A673 (cell line): ENCODE results near the gene NAPA. TPM values are rescaled to one million over a fixed set of nuclear protein-coding genes. Genes with fewer than 3 reads are reported as not detected.

Experiments
- BruUV-seq: library from RNA; stranded (reverse); fragments of 400-500 nt; replicated peaks from 2 replicates; lab custom pipeline; 2021; lab: Mats Ljungman, UMichigan
- CTCF ChIA-PET: fragments of 300-600 bp; sonication (Branson Sonifier 250); formaldehyde crosslinking; loops from one replicate; lab custom pipeline; 2022; ENCODE audit warnings: antibody characterized with exemption; lab: Charles Lee
- POLR2A ChIA-PET: fragments of 300-600 bp; sonication (Branson Sonifier 250); formaldehyde crosslinking; loops from one replicate; lab custom pipeline; 2022; ENCODE audit warnings: antibody characterized with exemption; ENCODE audit not compliant: low non-redundant PET; lab: Charles Lee
- DNase-seq: peaks from one replicate; pipeline ENCODE4 v3.0.0-alpha.2; 2015; ENCODE audit warnings: low spot score
- H3K27ac ChIP-seq: fragments of 200-600 bp; sonication (generic); 2 replicates; pipeline ENCODE4 v1.5.1; 2016; ENCODE audit warnings: mixed run types, low read depth, mild to moderate bottlenecking, mixed read lengths, antibody characterized with exemption, low read length; ENCODE audit not compliant: poor library complexity, severe bottlenecking
- H3K27me3 ChIP-seq: fragments of 200-600 bp; sonication (generic); replicated peaks from 2 replicates; pipeline ENCODE4 v1.6.1; 2017; ENCODE audit warnings: mixed run types, low read depth, mild to moderate bottlenecking, mixed read lengths, antibody characterized with exemption, low read length; ENCODE audit not compliant: insufficient read depth, poor library complexity
- H3K36me3 ChIP-seq: fragments of 200-600 bp; sonication (generic); 2 replicates; pipeline ENCODE4 v1.6.1; 2016; ENCODE audit warnings: mixed run types, mild to moderate bottlenecking, mixed read lengths, antibody characterized with exemption, low read length; ENCODE audit not compliant: insufficient read depth, poor library complexity, severe bottlenecking
- H3K4me1 ChIP-seq: fragments of 200-600 bp; sonication (generic); 2 replicates; pipeline ENCODE4 v1.6.1; 2017; ENCODE audit warnings: mixed run types, mild to moderate bottlenecking, mixed read lengths, antibody characterized with exemption, low read length; ENCODE audit not compliant: insufficient read depth, poor library complexity, severe bottlenecking
- H3K4me3 ChIP-seq: fragments of 200-600 bp; sonication (generic); 2 replicates; pipeline ENCODE4 v1.5.1; 2016; ENCODE audit warnings: low read depth, mixed run types, mild to moderate bottlenecking, mixed read lengths, low read length; ENCODE audit not compliant: poor library complexity, severe bottlenecking
- H3K9me3 ChIP-seq: fragments of 200-600 bp; sonication (generic); 2 replicates; pipeline ENCODE4 v1.6.1; 2016; ENCODE audit warnings: mixed run types, low read depth, mild to moderate bottlenecking, mixed read lengths, antibody characterized with exemption, low read length; ENCODE audit not compliant: poor library complexity, severe bottlenecking
- CTCF ChIP-seq: fragments of 300-800, 200-600 bp; sonication (generic); conservative IDR thresholded peaks from 2 replicates; pipeline ENCODE4 v1.5.1; 2017; ENCODE audit warnings: low read depth, mild to moderate bottlenecking, antibody characterized with exemption, low read length, moderate library complexity, mixed read lengths
- EZH2 ChIP-seq: fragments of 200-600 bp; sonication (generic); IDR thresholded peaks from 2 replicates; pipeline ENCODE4 v1.6.1; 2017; ENCODE audit warnings: borderline replicate concordance, low read depth, mild to moderate bottlenecking, mixed read lengths, antibody characterized with exemption, low read length; ENCODE audit not compliant: poor library complexity, severe bottlenecking
- intact Hi-C: fragments of 100-400 bp; cut with micrococcal nuclease; formaldehyde crosslinking; loops from one replicate; pipeline ENCODE4 v1.10.0; 2022; ENCODE audit not compliant: unreplicated experiment
- total RNA-seq: library from RNA; stranded (reverse); gene quantifications from 2 replicates; pipeline ENCODE4 v1.2.3, GENCODE V29; 2021

NAPA gene
- total RNA-seq, 1 experiment from 2014 or later = 90.9 TPM

GRCh38 chr19:47537493-47537892 lies 22.6 kb upstream of the NAPA start:
- no peak for TF ChIP-seq EZH2
- TF ChIP-seq CTCF = no peak
- Histone ChIP-seq H3K27me3 (no peaks in the 10 kb centered on the region), H3K36me3 (no peaks in the 10 kb centered on the region), H3K4me3 (no peak overlapping the region), H3K9me3 (no peaks in the 10 kb centered on the region), H3K4me1 (no peaks in the 10 kb centered on the region), H3K27ac (no peak overlapping the region)
- POLR2A ChIA-PET = no interaction called here
- DNase-seq = no peak
- CTCF ChIA-PET = interaction anchor here (0.6 to 1.3 kb wide), 2 partner anchors 17 to 100 kb away, joined by 3 read pairs; no protein-coding TSS in a partner anchor
- intact Hi-C loops = no loop called here
- no TSS peak for BruUV-seq

DNA sequence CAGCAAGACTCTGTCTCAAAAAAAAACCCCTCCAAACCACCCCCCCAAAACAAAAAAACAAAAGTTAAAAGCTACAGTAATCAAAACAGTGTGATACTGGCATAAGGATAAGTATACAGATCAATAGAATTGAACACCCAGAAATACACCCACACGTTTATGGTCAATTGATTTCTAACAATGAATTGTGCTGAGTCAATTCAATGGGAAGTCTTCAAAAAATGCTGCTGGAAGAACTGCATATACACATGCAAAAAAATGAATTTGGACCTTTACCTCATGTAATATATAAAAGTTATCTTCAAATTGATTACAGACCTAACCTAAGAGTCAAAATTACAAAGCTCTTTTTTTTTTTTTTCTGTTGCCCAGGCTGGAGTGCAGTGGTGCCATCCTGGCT lies 19.8 kb upstream of the NAPA start:
- no TSS peak for BruUV-seq
- Histone ChIP-seq H3K9me3 (no peaks in the 10 kb centered on the region), H3K27ac (no peak overlapping the region), H3K36me3 (no peaks in the 10 kb centered on the region), H3K4me1 (no peaks in the 10 kb centered on the region), H3K27me3 (no peaks in the 10 kb centered on the region), H3K4me3 (no peak overlapping the region)
- DNase-seq = no peak
- intact Hi-C loops = no loop called here
- ChIA-PET CTCF (interaction anchor here (0.6 to 0.7 kb wide), 2 partner anchors 13 to 164 kb away, joined by 5 to 6 read pairs; no protein-coding TSS in a partner anchor), POLR2A (no interaction called here)
- no peak for TF ChIP-seq CTCF
- no peak for TF ChIP-seq EZH2

DNA sequence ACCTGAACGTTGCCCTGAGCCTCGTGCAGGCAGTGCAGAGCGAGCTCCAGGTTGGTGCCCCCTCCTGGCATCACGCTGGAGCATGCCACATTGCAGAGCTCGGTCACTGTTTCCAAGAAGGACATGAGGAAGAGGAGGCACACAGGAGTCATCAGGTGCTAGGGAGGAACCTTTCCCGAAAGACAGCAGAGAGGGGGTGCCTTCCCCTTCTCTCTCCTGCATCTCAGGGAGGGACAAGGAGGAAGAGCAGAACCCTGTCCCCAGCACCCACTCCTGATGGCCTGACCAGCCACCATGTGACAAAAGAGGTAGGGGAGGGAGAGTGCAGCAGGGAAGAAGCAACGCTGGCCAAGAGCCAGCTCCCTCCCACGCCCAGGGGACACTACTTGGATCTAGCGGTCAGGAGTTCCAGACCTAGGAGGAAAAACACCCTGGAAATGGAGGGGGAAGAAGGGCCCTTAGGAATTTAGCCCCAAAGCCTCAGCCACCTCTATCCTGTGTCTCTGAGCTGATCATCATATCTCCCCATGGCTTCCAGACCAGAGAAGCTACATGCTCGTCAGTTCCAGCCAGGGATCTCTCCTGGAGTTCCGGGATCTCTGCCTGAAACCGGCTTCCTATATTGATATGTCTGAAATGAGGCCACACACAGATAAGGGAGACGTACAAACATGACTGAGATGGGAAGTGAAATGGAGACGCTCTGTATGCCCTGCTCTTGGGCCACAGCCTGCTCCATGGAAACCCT lies 17.0 kb upstream of the NAPA start:
- no peak for TF ChIP-seq EZH2
- no peak for TF ChIP-seq CTCF
- Histone ChIP-seq H3K27me3 (no peaks in the 10 kb centered on the region), H3K9me3 (no peaks in the 10 kb centered on the region), H3K36me3 (no peaks in the 10 kb centered on the region), H3K27ac (no peak overlapping the region), H3K4me3 (no peak overlapping the region), H3K4me1 (no peaks in the 10 kb centered on the region)
- CTCF ChIA-PET = no interaction called here
- no TSS peak for BruUV-seq
- POLR2A ChIA-PET = no interaction called here
- DNase-seq = no peak
- intact Hi-C loops = no loop called here
